Esophagus mucosa (tissue), 1 donor: ENCODE results near the gene COL15A1. TPM values are rescaled to one million over a fixed set of nuclear protein-coding genes. Genes with fewer than 3 reads are reported as not detected.
"Not testable (repeated sequence)": the region's sequence is repeated elsewhere in the genome, so short reads cannot be mapped to it uniquely, and the experiment has no call there.

ENCODE experiments used
- ATAC-seq: fragments of 200-7000 bp; cut with Tn5 transposase; one replicate; pipeline ENCODE4 v1.9.1; 2020
- total RNA-seq: library from RNA; stranded (reverse); gene quantifications from one replicate; pipeline ENCODE4 v1.2.4, GENCODE V29; 2023
- donor health status: DM: yes; HTN: yes; CAD: no.

The COL15A1 gene
- total RNA-seq, 1 donor from 2014 or later, result 7.5 TPM

- ATAC-seq, result no peak
Measured at GRCh38 chr9:99087462-99087861, 143.8 kb downstream of the COL15A1 start.

GRCh38 chr9:99090336-99091130, 146.8 kb downstream of the COL15A1 start:
- ATAC-seq, result no peak

- no peak for ATAC-seq
Measured at GRCh38 chr9:99092643-99093491, 149.2 kb downstream of the COL15A1 start.

- no peak for ATAC-seq
Measured at GRCh38 chr9:99093492-99093791, 149.7 kb downstream of the COL15A1 start.

GRCh38 chr9:99095565-99095964, 151.9 kb downstream of the COL15A1 start:
- no peak for ATAC-seq

GRCh38 chr9:99096409-99096808, 152.7 kb downstream of the COL15A1 start:
- ATAC-seq, result no peak

- not testable (repeated sequence) for ATAC-seq
Measured at GRCh38 chr9:99099806-99100585, 156.3 kb downstream of the COL15A1 start.

- no peak for ATAC-seq
Measured at GRCh38 chr9:99101271-99101670, 157.6 kb downstream of the COL15A1 start.

- no peak for ATAC-seq
Measured at GRCh38 chr9:99101812-99102211, 158.1 kb downstream of the COL15A1 start.

- ATAC-seq, result peak; percentile 34
Measured at GRCh38 chr9:99103054-99103895, 159.6 kb downstream of the COL15A1 start.

- no peak for ATAC-seq
Measured at GRCh38 chr9:99103901-99104458, 160.3 kb downstream of the COL15A1 start.

- peak; percentile 93 for ATAC-seq
Measured at GRCh38 chr9:99104459-99105151, 160.9 kb downstream of the COL15A1 start, which contains the start of gene TGFBR1. Gene TGFBR1 (plus strand): TSS chr9:99105113. CDS start chr9:99105206, 93 bp downstream.

- peak; percentile 53 for ATAC-seq
Measured at GRCh38 chr9:99105152-99106043, 161.7 kb downstream of the COL15A1 start.

GRCh38 chr9:99106044-99106375, 162.3 kb downstream of the COL15A1 start:
- no peak for ATAC-seq

GRCh38 chr9:99107421-99107820, 163.7 kb downstream of the COL15A1 start:
- ATAC-seq, result no peak

GRCh38 chr9:99108131-99108530, 164.4 kb downstream of the COL15A1 start:
- no peak for ATAC-seq

GRCh38 chr9:99109522-99109921, 165.8 kb downstream of the COL15A1 start:
- ATAC-seq, result no peak

GRCh38 chr9:99112750-99113413, 169.2 kb downstream of the COL15A1 start:
- no peak for ATAC-seq

- no peak for ATAC-seq
Measured at GRCh38 chr9:99113414-99114048, 169.8 kb downstream of the COL15A1 start.
